IMR-90 (cell line): Measurements from ENCODE around the gene CDX1. TPM values are rescaled to one million over a fixed set of nuclear protein-coding genes. Genes with fewer than 3 reads are reported as not detected.

Experiments used
- ATAC-seq: fragments of 200-7000 bp; cut with Tn5 transposase; 2 replicates; pipeline ENCODE4 v1.9.1; 2020; ENCODE audit warnings: low read depth, mild to moderate bottlenecking, moderate library complexity
- BruUV-seq: library from RNA; stranded (reverse); fragments of 400-500 nt; replicated peaks from 2 replicates; lab custom pipeline; 2021; lab: Mats Ljungman, UMichigan
- CTCF ChIA-PET: fragments of 300-600 bp; formaldehyde crosslinking; extraction: SDS; loops from one replicate; lab custom pipeline; 2021; ENCODE audit warnings: antibody characterized with exemption; lab: Yijun Ruan, JAX
- POLR2A ChIA-PET: fragments of 300-600 bp; sonication (Branson Sonifier 250); formaldehyde crosslinking; loops from one replicate; lab custom pipeline; 2022; ENCODE audit warnings: antibody characterized with exemption; ENCODE audit not compliant: unreplicated experiment; lab: Charles Lee
- DNase-seq: peaks from one replicate; pipeline ENCODE4 v3.0.0; 2013
- H2AFZ ChIP-seq: replicated peaks from 2 replicates; pipeline ENCODE3; 2013; ENCODE audit warnings: low read length, mild to moderate bottlenecking; ENCODE audit not compliant: poor library complexity
- H2AK5ac ChIP-seq: 2 replicates; pipeline ENCODE4 v1.6.1; 2013; ENCODE audit warnings: low read depth, low read length, inconsistent platforms
- H2AK9ac ChIP-seq: replicated peaks from 2 replicates; pipeline ENCODE3; 2013; ENCODE audit warnings: mild to moderate bottlenecking, low read depth, low read length, moderate library complexity; ENCODE audit not compliant: poor library complexity
- H2BK120ac ChIP-seq: 2 replicates; pipeline ENCODE4 v1.6.1; 2013; ENCODE audit warnings: low read depth, low read length, inconsistent platforms
- H2BK15ac ChIP-seq: 3 replicates; pipeline ENCODE4 v1.6.1; 2013; ENCODE audit warnings: low read depth, low read length, inconsistent platforms
- H2BK20ac ChIP-seq: 2 replicates; pipeline ENCODE4 v1.6.1; 2013; ENCODE audit warnings: low read depth, mild to moderate bottlenecking, inconsistent platforms, low read length, moderate library complexity
- H2BK5ac ChIP-seq: 2 replicates; pipeline ENCODE4 v1.6.1; 2013; ENCODE audit warnings: mild to moderate bottlenecking, low read depth, low read length, inconsistent platforms; ENCODE audit not compliant: poor library complexity, severe bottlenecking
- H3K14ac ChIP-seq: replicated peaks from 2 replicates; pipeline ENCODE4 v1.6.1; 2013; ENCODE audit warnings: low read depth, low read length, inconsistent platforms
- H3K18ac ChIP-seq: 2 replicates; pipeline ENCODE4 v1.6.1; 2013; ENCODE audit warnings: low read depth, low read length, control low read depth
- H3K23ac ChIP-seq: 2 replicates; pipeline ENCODE4 v1.6.1; 2013; ENCODE audit warnings: low read depth, low read length, inconsistent platforms
- H3K27ac ChIP-seq: 2 replicates; pipeline ENCODE4 v1.5.1; 2013; ENCODE audit warnings: mild to moderate bottlenecking, control low read depth, low read length; ENCODE audit not compliant: insufficient read depth
- H3K27me3 ChIP-seq: 2 replicates; pipeline ENCODE4 v1.6.1; 2013; ENCODE audit warnings: low read length; ENCODE audit not compliant: control insufficient read depth, insufficient read depth
- H3K36me3 ChIP-seq: 2 replicates; pipeline ENCODE4 v1.6.1; 2013; ENCODE audit warnings: low read length, mixed read lengths; ENCODE audit not compliant: control insufficient read depth, insufficient read depth
- H3K4ac ChIP-seq: 2 replicates; pipeline ENCODE4 v1.6.1; 2013; ENCODE audit warnings: low read depth, low read length, inconsistent platforms
- H3K4me1 ChIP-seq: 2 replicates; pipeline ENCODE4 v1.6.1; 2013; ENCODE audit warnings: low read length, mixed read lengths; ENCODE audit not compliant: control insufficient read depth, insufficient read depth
- H3K4me2 ChIP-seq: 2 replicates; pipeline ENCODE4 v1.6.1; 2013; ENCODE audit warnings: low read depth, mild to moderate bottlenecking, control low read depth, low read length, moderate library complexity
- H3K4me3 ChIP-seq: 2 replicates; pipeline ENCODE4 v1.5.1; 2013; ENCODE audit warnings: low read depth, mild to moderate bottlenecking, control low read depth, low read length, moderate library complexity; ENCODE audit not compliant: insufficient read depth
- H3K56ac ChIP-seq: 2 replicates; pipeline ENCODE4 v1.6.1; 2013; ENCODE audit warnings: low read length, inconsistent platforms; ENCODE audit not compliant: insufficient read depth; ENCODE audit errors: extremely low read depth
- H3K79me1 ChIP-seq, 2 experiments: 2 replicates each; pipeline ENCODE4 v1.6.1; 2013; ENCODE audit warnings: low read length in 2 of 2, inconsistent platforms in 1 of 2, low read depth in 1 of 2
- H3K9ac ChIP-seq: 2 replicates; pipeline ENCODE4 v1.6.1; 2013; ENCODE audit warnings: low read depth, low read length, control low read depth
- H3K9me1 ChIP-seq: 2 replicates; pipeline ENCODE4 v1.6.1; 2013; ENCODE audit warnings: low read length, inconsistent platforms; ENCODE audit not compliant: insufficient read depth
- H3K9me3 ChIP-seq: 2 replicates; pipeline ENCODE4 v1.6.1; 2013; ENCODE audit warnings: low read length; ENCODE audit not compliant: control insufficient read depth, insufficient read depth
- H4K20me1 ChIP-seq: 2 replicates; pipeline ENCODE4 v1.6.1; 2013; ENCODE audit warnings: low read length, inconsistent platforms; ENCODE audit not compliant: insufficient read depth
- H4K5ac ChIP-seq: 2 replicates; pipeline ENCODE4 v1.6.1; 2013; ENCODE audit warnings: mild to moderate bottlenecking, low read depth, low read length, control low read depth
- H4K8ac ChIP-seq, 2 experiments: 2 replicates each; pipeline ENCODE4 v1.6.1; 2013; ENCODE audit warnings: low read depth in 2 of 2, low read length in 2 of 2, control low read depth in 1 of 2, inconsistent platforms in 1 of 2
- H4K91ac ChIP-seq: 2 replicates; pipeline ENCODE4 v1.6.1; 2013; ENCODE audit warnings: low read depth, low read length, inconsistent platforms; ENCODE audit not compliant: insufficient read depth
- BHLHE40 ChIP-seq: fragments of 150-350 bp; IDR thresholded peaks from 2 replicates; pipeline ENCODE4 v1.6.1; 2016; ENCODE audit warnings: mild to moderate bottlenecking, low read depth, low read length
- CEBPB ChIP-seq: IDR thresholded peaks from 2 replicates; pipeline ENCODE4 v1.6.1; 2012; ENCODE audit warnings: low read depth, low read length, improper control_type of control experiment
- CHD1 ChIP-seq: IDR thresholded peaks from 2 replicates; pipeline ENCODE4 v1.6.1; 2012; ENCODE audit warnings: low read depth, low read length, improper control_type of control experiment
- CTCF ChIP-seq: conservative IDR thresholded peaks from 2 replicates; pipeline ENCODE4 v1.5.1; 2012; ENCODE audit warnings: mild to moderate bottlenecking, low read depth, low read length, improper control_type of control experiment
- ELK1 ChIP-seq: fragments of 150-350 bp; IDR thresholded peaks from 2 replicates; pipeline ENCODE4 v1.6.1; 2016; ENCODE audit warnings: low read depth, mild to moderate bottlenecking, low read length, moderate library complexity, borderline replicate concordance
- FOS ChIP-seq: fragments of 150-350 bp; IDR thresholded peaks from 2 replicates; pipeline ENCODE4 v1.6.1; 2016; ENCODE audit warnings: low read depth, low read length
- MAFK ChIP-seq: IDR thresholded peaks from 2 replicates; pipeline ENCODE4 v1.6.1; 2012; ENCODE audit warnings: low read depth, low read length, improper control_type of control experiment
- MAZ ChIP-seq: IDR thresholded peaks from 2 replicates; pipeline ENCODE4 v1.6.1; 2012; ENCODE audit warnings: low read depth, mild to moderate bottlenecking, low read length, improper control_type of control experiment, moderate library complexity, borderline replicate concordance
- MXI1 ChIP-seq: IDR thresholded peaks from 2 replicates; pipeline ENCODE4 v1.6.1; 2012; ENCODE audit warnings: low read depth, mild to moderate bottlenecking, low read length, moderate library complexity, borderline replicate concordance
- NFE2L2 ChIP-seq: fragments of 150-350 bp; IDR thresholded peaks from 2 replicates; pipeline ENCODE4 v1.6.1; 2016; ENCODE audit warnings: low read depth, mild to moderate bottlenecking, low read length
- POLR2A ChIP-seq: IDR thresholded peaks from 2 replicates; pipeline ENCODE4 v1.6.1; 2012; ENCODE audit warnings: mild to moderate bottlenecking, low read depth, low read length
- RAD21 ChIP-seq: IDR thresholded peaks from 2 replicates; pipeline ENCODE4 v1.6.1; 2012; ENCODE audit warnings: low read length, improper control_type of control experiment
- RCOR1 ChIP-seq: IDR thresholded peaks from 2 replicates; pipeline ENCODE4 v1.6.1; 2012; ENCODE audit warnings: mild to moderate bottlenecking, low read length, improper control_type of control experiment; ENCODE audit not compliant: insufficient replicate concordance
- RFX5 ChIP-seq: IDR thresholded peaks from 2 replicates; pipeline ENCODE4 v1.8.0; 2012; ENCODE audit warnings: low read depth, mild to moderate bottlenecking, low read length, moderate library complexity
- SMC3 ChIP-seq: fragments of 150-350 bp; IDR thresholded peaks from 2 replicates; pipeline ENCODE4 v1.6.1; 2016; ENCODE audit warnings: low read depth, mild to moderate bottlenecking, antibody characterized with exemption, low read length, moderate library complexity
- USF2 ChIP-seq: fragments of 150-350 bp; IDR thresholded peaks from 2 replicates; pipeline ENCODE4 v1.6.1; 2017; ENCODE audit warnings: mild to moderate bottlenecking, antibody characterized with exemption, low read length, low read depth
- WGBS, 2 experiments: methylation state at CpG; one replicate each; pipeline versions ENCODE4 v1.1.5 to v1.1.7; 2013; ENCODE audit warnings: missing lambda C conversion rate in 2 of 2; ENCODE audit not compliant: insufficient read length in 1 of 2; ENCODE audit errors: extremely low coverage in 2 of 2; 5-methylcytosine and 5-hydroxymethylcytosine counted together
- dilution Hi-C: fragments of 300-500 bp; cut with HindIII; formaldehyde crosslinking; loops from one replicate; pipeline ENCODE4 v1.14.3; 2018; ENCODE audit warnings: low sequenced_read_pairs; ENCODE audit not compliant: unreplicated experiment
- in situ Hi-C: fragments of 300-500 bp; cut with MboI; formaldehyde crosslinking; loops from 3 replicates; pipeline ENCODE4 v1.14.3; 2019; ENCODE audit warnings: low sequenced_read_pairs, inconsistent platforms, mixed read lengths
- intact Hi-C: fragments of 100-400 bp; cut with micrococcal nuclease; formaldehyde crosslinking; loops from 2 replicates; pipeline ENCODE4 v1.10.0; 2022
- polyA plus RNA-seq, 3 experiments: library from polyadenylated mRNA; depleted of rRNA; stranded (reverse); fragments of >200 nt; gene quantifications; 2 replicates each; pipeline ENCODE4 v1.2.3, GENCODE V29; 2012; ENCODE audit warnings: low replicate concordance in 1 of 3
- total RNA-seq: library from RNA; depleted of rRNA; stranded (reverse); fragments of >200 nt; gene quantifications from 2 replicates; pipeline ENCODE4 v1.2.3, GENCODE V29; 2012

CDX1 gene
- total and polyA plus RNA-seq, 2 of the 4 experiments (the other 2 are of a cell fraction): 0.18 to 0.24 TPM

GRCh38 chr5:150202501-150202900, 35.9 kb downstream of the CDX1 start:
- TF ChIP-seq MXI1 (no peak), MAFK (no peak), CTCF (no peak), POLR2A (no peak), MAZ (no peak), RFX5 (no peak), CEBPB (no peak), FOS (no peak), SMC3 (no peak), CHD1 (no peak), RCOR1 (no peak), ELK1 (no peak), NFE2L2 (no peak), BHLHE40 (no peak), USF2 (no peak), RAD21 (no peak)

More at GRCh38 chr5:150202501-150202900, 35.9 kb downstream of the CDX1 start:
- Histone ChIP-seq H3K9ac (no peak overlapping the region), H3K4me3 (no peak overlapping the region), H3K4me2 (no peak overlapping the region), H3K56ac (no peak overlapping the region), H4K5ac (no peak overlapping the region), H3K23ac (no peak overlapping the region), H3K14ac (no peak overlapping the region), H3K4me1 (no peaks in the 10 kb centered on the region), H2AFZ (no peak overlapping the region), H2AK5ac (no peak overlapping the region), H4K20me1 (no peaks in the 10 kb centered on the region), H3K27me3 (peaks cover 26% of the 10 kb centered on the region), H2BK20ac (no peak overlapping the region), H2BK5ac (no peak overlapping the region), H3K18ac (no peak overlapping the region), H3K9me3 (peaks cover 2% of the 10 kb centered on the region; the same call in 1 of the 2 replicates), H4K91ac (no peak overlapping the region), H2BK15ac (no peak overlapping the region), H3K79me1 (no peaks in the 10 kb centered on the region), H2AK9ac (no peak overlapping the region), H4K8ac (no peak overlapping the region), H3K9me1 (no peaks in the 10 kb centered on the region), H3K4ac (no peak overlapping the region), H3K27ac (no peak overlapping the region), H2BK120ac (no peak overlapping the region), H3K36me3 (no peaks in the 10 kb centered on the region)
- 97% methylated on average over 5 of the region's 10 CpGs; no CpG with 5 or more reads in 1 of the 2 experiments for WGBS, 2 experiments
- dilution Hi-C loops: no loop called here
- intact Hi-C loops: no loop called here
- DNase-seq (no peak), ATAC-seq (no peak)
- ChIA-PET POLR2A (no interaction called here), CTCF (no interaction called here)
- no TSS peak for BruUV-seq
- in situ Hi-C loops: loop anchor here (25.0 kb wide), 1 partner anchor 565 kb away; no protein-coding TSS in a partner anchor
